CD14-positive monocyte (primary cell): Measurements from ENCODE around the gene AP3B2. TPM values are rescaled to one million over a fixed set of nuclear protein-coding genes. Genes with fewer than 3 reads are reported as not detected.

ENCODE experiments used
- DNase-seq, 3 donors: peaks; one replicate each; pipeline ENCODE4 v3.0.0-alpha.2; 2011 to 2022
- H2AFZ ChIP-seq: 2 replicates; pipeline ENCODE4 v1.6.0; 2012; ENCODE audit warnings: mild to moderate bottlenecking, low read depth, low read length, inconsistent platforms; ENCODE audit not compliant: insufficient read depth, poor library complexity, severe bottlenecking
- H3K27ac ChIP-seq, 2 donors: 1 replicate in 1 of 2; 2 replicates in 1 of 2; pipeline ENCODE4 v1.5.1; 2012 to 2013; ENCODE audit warnings: low read length in 2 of 2, control low read depth in 1 of 2, inconsistent platforms in 1 of 2, low read depth in 1 of 2, mild to moderate bottlenecking in 1 of 2
- H3K27me3 ChIP-seq, 2 donors: one replicate each; pipeline versions ENCODE4 v1.6.0 to v1.6.1; 2011 to 2013; ENCODE audit warnings: low read length in 2 of 2; ENCODE audit not compliant: control insufficient read depth in 2 of 2, insufficient read depth in 2 of 2
- H3K36me3 ChIP-seq, 2 donors: replicated peaks in 1 of 2; 1 replicate in 1 of 2; 2 replicates in 1 of 2; pipeline versions ENCODE4 v1.5.1 to v1.6.1; 2012 to 2013; ENCODE audit warnings: low read length in 2 of 2, control low read depth in 1 of 2, inconsistent platforms in 1 of 2, mild to moderate bottlenecking in 1 of 2; ENCODE audit not compliant: insufficient read depth in 2 of 2, control insufficient read depth in 1 of 2
- H3K4me1 ChIP-seq, 2 donors: 1 replicate in 1 of 2; 2 replicates in 1 of 2; pipeline versions ENCODE4 v1.5.1 to v1.6.1; 2012 to 2013; ENCODE audit warnings: low read length in 2 of 2, control low read depth in 1 of 2, inconsistent platforms in 1 of 2, mild to moderate bottlenecking in 1 of 2, moderate library complexity in 1 of 2; ENCODE audit not compliant: insufficient read depth in 2 of 2, control insufficient read depth in 1 of 2
- H3K4me2 ChIP-seq: replicated peaks from 2 replicates; pipeline ENCODE3; 2012; ENCODE audit warnings: low read length, moderate library complexity, mild to moderate bottlenecking; ENCODE audit not compliant: poor library complexity, severe bottlenecking; ENCODE audit errors: extremely low read depth
- H3K4me3 ChIP-seq, 3 experiments: fragments of 200-600 bp in 1 of 3; sonication (generic) in 1 of 3; replicated peaks in 1 of 3; 1 replicate in 2 of 3; 2 replicates in 1 of 3; pipeline ENCODE4 v1.5.1; 2011 to 2013; ENCODE audit warnings: low read length in 3 of 3, mild to moderate bottlenecking in 3 of 3, control low read depth in 2 of 3, low read depth in 2 of 3, inconsistent platforms in 1 of 3, moderate library complexity in 1 of 3
- H3K79me2 ChIP-seq: 2 replicates; pipeline ENCODE4 v1.6.0; 2012; ENCODE audit warnings: mild to moderate bottlenecking, control low read depth, inconsistent platforms, low read length, moderate library complexity; ENCODE audit not compliant: insufficient read depth
- H3K9ac ChIP-seq: 2 replicates; pipeline ENCODE4 v1.6.0; 2017; ENCODE audit warnings: low read length, mild to moderate bottlenecking; ENCODE audit not compliant: insufficient read depth, poor library complexity, severe bottlenecking
- H3K9me3 ChIP-seq, 2 donors: replicated peaks in 1 of 2; 1 replicate in 1 of 2; 2 replicates in 1 of 2; pipeline versions ENCODE4 v1.5.1 to v1.6.1; 2012 to 2013; ENCODE audit warnings: low read length in 2 of 2, control low read depth in 1 of 2; ENCODE audit not compliant: control insufficient read depth in 1 of 2, insufficient read depth in 1 of 2
- H4K20me1 ChIP-seq: 2 replicates; pipeline ENCODE4 v1.6.0; 2012; ENCODE audit warnings: mild to moderate bottlenecking, low read length, control low read depth, moderate library complexity; ENCODE audit not compliant: insufficient read depth
- H3K27ac Mint-ChIP-seq, 7 donors: one replicate each; pipeline ENCODE4 v1.8.0; 2020; ENCODE audit warnings: mild to moderate bottlenecking in 7 of 7, mixed read lengths in 7 of 7, moderate library complexity in 6 of 7, inconsistent platforms in 2 of 7
- H3K27me3 Mint-ChIP-seq, 3 donors: one replicate each; pipeline ENCODE4 v1.8.0; 2021 to 2022; ENCODE audit warnings: low read depth in 3 of 3, mild to moderate bottlenecking in 3 of 3, mixed read lengths in 3 of 3, moderate library complexity in 3 of 3, inconsistent platforms in 1 of 3
- H3K36me3 Mint-ChIP-seq, 2 donors: one replicate each; pipeline ENCODE4 v1.8.0; 2020; ENCODE audit warnings: mixed read lengths in 2 of 2, inconsistent platforms in 1 of 2, mild to moderate bottlenecking in 1 of 2
- H3K4me1 Mint-ChIP-seq: one replicate; pipeline ENCODE4 v1.8.0; 2020; ENCODE audit warnings: mild to moderate bottlenecking, mixed read lengths
- H3K4me3 Mint-ChIP-seq, 2 donors: one replicate each; pipeline ENCODE4 v1.8.0; 2020; ENCODE audit warnings: mild to moderate bottlenecking in 2 of 2, mixed read lengths in 2 of 2, moderate library complexity in 1 of 2
- H3K9me3 Mint-ChIP-seq, 7 donors: one replicate each; pipeline ENCODE4 v1.8.0; 2020 to 2022; ENCODE audit warnings: mixed read lengths in 7 of 7, mild to moderate bottlenecking in 6 of 7, moderate library complexity in 6 of 7, inconsistent platforms in 2 of 7
- CTCF ChIP-seq: fragments of 200-600 bp; IDR thresholded peaks from one replicate; pipeline ENCODE4 v1.8.0; 2022; ENCODE audit warnings: antibody characterized with exemption, mild to moderate bottlenecking
- WGBS: methylation state at CpG from one replicate; pipeline ENCODE4 v1.1.5; 2013; ENCODE audit warnings: missing lambda C conversion rate; ENCODE audit not compliant: insufficient coverage; 5-methylcytosine and 5-hydroxymethylcytosine counted together
- intact Hi-C, 2 donors: fragments of 100-400 bp; cut with micrococcal nuclease; formaldehyde crosslinking; loops; one replicate each; pipeline versions ENCODE4 v1.15.0 to v1.15.1; 2023
- polyA plus RNA-seq, 3 donors: library from polyadenylated mRNA; depleted of rRNA in 1 of 3; unstranded in 2 of 3; stranded (reverse) in 1 of 3; fragments of 300-500 nt in 2 of 3; fragments of >200 nt in 1 of 3; fragmentation: Illumina TruSeq in 2 of 3; gene quantifications; 1 replicate in 2 of 3; 2 replicates in 1 of 3; pipeline ENCODE4 v1.2.3, GENCODE V29; 2012 to 2021

Gene AP3B2
- polyA plus RNA-seq, 3 donors = 0.85 to 0.95 TPM; not detected in 1

- Histone ChIP-seq H3K9me3 (peaks cover 8 to 16% of the 10 kb centered on the region in 2 donors), H3K27me3 (peaks cover 29 to 60% of the 10 kb centered on the region in 2 donors), H3K27ac (no peak overlapping the region), H3K36me3 (no peaks in the 10 kb centered on the region), H3K79me2 (no peaks in the 10 kb centered on the region), H4K20me1 (no peaks in the 10 kb centered on the region), H3K9ac (peak overlapping the region; percentile 32), H2AFZ (peak overlapping the region; percentile 56), H3K4me1 (peaks cover 6 to 18% of the 10 kb centered on the region in 2 donors), H3K4me2 (peak overlapping the region; percentile 74), H3K4me3 (peak overlapping the region in 1 of 3 experiments; percentile 62)
- Mint-ChIP-seq H3K27me3 (peaks cover 56 to 78% (median 64%) of the 10 kb centered on the region in 3 donors), H3K4me1 (peaks cover 9% of the 10 kb centered on the region), H3K9me3 (peaks cover 0 to 13% (median 10%) of the 10 kb centered on the region in 7 donors), H3K27ac (no peak overlapping the region), H3K4me3 (peak overlapping the region in 1 of 2 donors; percentile 80), H3K36me3 (no peaks in the 10 kb centered on the region)
- no peak for TF ChIP-seq CTCF
- under 1% methylated on average over 46 of the region's 49 CpGs for WGBS
- DNase-seq = no peak
- intact Hi-C loops = no loop called here
These were observed 61.8 kb downstream of the AP3B2 start for GRCh38 chr15:82647835-82648256.

- Mint-ChIP-seq H3K36me3 (no peaks in the 10 kb centered on the region), H3K27ac (no peak within 1 kb of the TSS), H3K4me1 (peaks cover 9% of the 10 kb centered on the region), H3K4me3 (peak within 1 kb of the TSS; percentile 61 to 84), H3K9me3 (peaks cover 0 to 13% (median 10%) of the 10 kb centered on the region in 7 donors), H3K27me3 (peaks cover 60 to 81% (median 63%) of the 10 kb centered on the region in 3 donors)
- no peaks in the 10 kb centered on the region for H3K79me2 ChIP-seq
- H4K20me1 ChIP-seq = no peaks in the 10 kb centered on the region
- peaks cover 35 to 66% of the 10 kb centered on the region in 2 donors for H3K27me3 ChIP-seq
- no peak within 1 kb of the TSS for H3K27ac ChIP-seq
- peak in 1 of 3 donors; percentile 11 for DNase-seq
- H3K9ac ChIP-seq = peak within 1 kb of the TSS; percentile 32
- TF ChIP-seq CTCF = no peak
- H3K4me3 ChIP-seq = peak within 1 kb of the TSS in 2 of 3 experiments; percentile 4 to 62
- peak within 1 kb of the TSS; percentile 74 for H3K4me2 ChIP-seq
- peak within 1 kb of the TSS; percentile 56 for H2AFZ ChIP-seq
- 10% methylated on average over 90 of the region's 96 CpGs for WGBS
- intact Hi-C loops = no loop called here
- H3K9me3 ChIP-seq = peaks cover 8 to 16% of the 10 kb centered on the region in 2 donors
- no peaks in the 10 kb centered on the region for H3K36me3 ChIP-seq
- peaks cover 6 to 18% of the 10 kb centered on the region in 2 donors for H3K4me1 ChIP-seq
These were observed 62.4 kb downstream of the AP3B2 start, which contains the start of gene CPEB1 for GRCh38 chr15:82647045-82647834. Gene CPEB1 (minus strand): TSS chr15:82647363. CDS start chr15:82628459, 18,904 bp downstream.
